ENCODE measurements around the gene NIM1K.

The NIM1K gene

GRCh38 chr5:43150075-43150474 lies 42.0 kb upstream of the NIM1K start:
- Histone ChIP-seq H3K4me3 (ENCODE audit: low read depth, low read length) (no peak overlapping the region), H3K27ac (no peak overlapping the region), H3K27me3 (replicated peaks) (no peaks in the 10 kb centered on the region), H3K36me3 (replicated peaks) (peaks cover 3% of the 10 kb centered on the region)
- no peak for TF ChIP-seq CTCF (IDR thresholded peaks at IDR 0.05; ENCODE audit: low read depth, low read length, missing control alignments)
- no peak for DNase-seq
- in situ Hi-C loops (cut with HindIII; ENCODE audit: low pct_ligation_motif_present, low sequenced_read_pairs) = no loop called here

DNA sequence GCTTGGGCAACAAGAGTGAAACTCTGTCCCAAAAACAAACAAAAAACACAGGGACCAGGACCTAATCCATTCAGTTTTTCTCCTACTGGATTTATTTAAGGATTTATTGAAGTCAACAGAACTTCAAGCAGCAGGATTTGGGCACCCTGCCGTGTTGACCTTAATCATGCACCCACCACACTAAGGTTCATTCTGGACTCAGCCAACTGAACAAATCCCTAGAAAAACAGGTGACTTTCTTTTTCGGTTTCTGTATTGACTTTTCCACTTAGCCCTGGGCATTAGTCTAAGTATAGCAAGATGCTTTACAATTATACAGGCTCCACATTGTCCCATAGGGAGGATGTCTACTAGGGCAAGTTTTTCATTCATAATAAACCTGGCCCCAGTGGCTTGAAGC lies 41.3 kb upstream of the NIM1K start:
- H3K4me3 ChIP-seq (ENCODE audit: low read depth, low read length) = no peak overlapping the region
- peaks cover 3% of the 10 kb centered on the region for H3K36me3 ChIP-seq (replicated peaks)
- TF ChIP-seq CTCF (IDR thresholded peaks at IDR 0.05; ENCODE audit: low read depth, low read length, missing control alignments) = no peak
- in situ Hi-C loops (cut with HindIII; ENCODE audit: low pct_ligation_motif_present, low sequenced_read_pairs) = no loop called here
- no peak overlapping the region for H3K27ac ChIP-seq
- H3K27me3 ChIP-seq (replicated peaks) = no peaks in the 10 kb centered on the region
- DNase-seq = no peak

GRCh38 chr5:43152946-43153345 lies 39.1 kb upstream of the NIM1K start:
- in situ Hi-C loops (cut with HindIII; ENCODE audit: low pct_ligation_motif_present, low sequenced_read_pairs) = no loop called here
- H3K36me3 ChIP-seq (replicated peaks) = peaks cover 3% of the 10 kb centered on the region
- TF ChIP-seq CTCF (IDR thresholded peaks at IDR 0.05; ENCODE audit: low read depth, low read length, missing control alignments) = no peak
- H3K27ac ChIP-seq = no peak overlapping the region
- no peaks in the 10 kb centered on the region for H3K27me3 ChIP-seq (replicated peaks)
- DNase-seq = no peak
- no peak overlapping the region for H3K4me3 ChIP-seq (ENCODE audit: low read depth, low read length)

- no peak for TF ChIP-seq CTCF (IDR thresholded peaks at IDR 0.05; ENCODE audit: low read depth, low read length, missing control alignments)
These were observed 37.6 kb upstream of the NIM1K start for GRCh38 chr5:43154469-43154868.

GRCh38 chr5:43155394-43156096 lies 36.5 kb upstream of the NIM1K start:
- Histone ChIP-seq H3K27me3 (replicated peaks) (no peaks in the 10 kb centered on the region), H3K36me3 (replicated peaks) (peaks cover 3% of the 10 kb centered on the region), H3K27ac (no peak overlapping the region), H3K4me3 (ENCODE audit: low read depth, low read length) (no peak overlapping the region)
- in situ Hi-C loops (cut with HindIII; ENCODE audit: low pct_ligation_motif_present, low sequenced_read_pairs) = no loop called here
- no peak for DNase-seq
- no peak for TF ChIP-seq CTCF (IDR thresholded peaks at IDR 0.05; ENCODE audit: low read depth, low read length, missing control alignments)

More at GRCh38 chr5:43154469-43154868, 37.6 kb upstream of the NIM1K start:
- Histone ChIP-seq H3K27ac (no peak overlapping the region), H3K36me3 (replicated peaks) (peaks cover 3% of the 10 kb centered on the region), H3K27me3 (replicated peaks) (no peaks in the 10 kb centered on the region), H3K4me3 (ENCODE audit: low read depth, low read length) (no peak overlapping the region)
- in situ Hi-C loops (cut with HindIII; ENCODE audit: low pct_ligation_motif_present, low sequenced_read_pairs) = no loop called here
- DNase-seq = no peak

DNA sequence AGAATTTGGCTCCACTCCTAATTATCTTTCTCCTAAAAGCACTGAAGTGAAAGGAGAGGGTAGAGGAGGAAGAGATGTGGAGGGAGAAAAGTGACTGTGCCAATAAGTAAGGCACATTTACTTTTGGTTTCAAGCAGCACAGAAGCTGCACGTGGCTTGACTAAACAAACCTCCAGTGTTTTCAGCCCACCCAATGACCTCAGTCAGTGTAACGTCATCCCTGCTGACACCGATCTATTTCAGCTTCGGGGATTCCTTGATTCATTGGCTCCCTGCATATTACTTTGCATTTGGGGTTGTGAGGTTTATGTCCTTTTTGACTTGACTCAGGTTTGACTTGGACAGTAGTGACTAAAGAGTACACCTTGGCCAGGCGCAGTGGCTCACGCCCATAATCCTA lies 35.6 kb upstream of the NIM1K start:
- in situ Hi-C loops (cut with HindIII; ENCODE audit: low pct_ligation_motif_present, low sequenced_read_pairs) = no loop called here
- H3K36me3 ChIP-seq (replicated peaks) = peaks cover 3% of the 10 kb centered on the region
- no peak overlapping the region for H3K4me3 ChIP-seq (ENCODE audit: low read depth, low read length)
- no peak overlapping the region for H3K27ac ChIP-seq
- DNase-seq = peak; percentile 64
- no peak for TF ChIP-seq CTCF (IDR thresholded peaks at IDR 0.05; ENCODE audit: low read depth, low read length, missing control alignments)
- no peaks in the 10 kb centered on the region for H3K27me3 ChIP-seq (replicated peaks)
